ENCODE measurements around the gene PNLIP.

PNLIP gene

GRCh38 chr10:116540814-116541213, 4.9 kb upstream of the PNLIP start:
- no peak for TF ChIP-seq CTCF (IDR thresholded peaks at IDR 0.05; ENCODE audit: unreplicated experiment in 3 of 3)
- no peaks in the 10 kb centered on the region for H3K36me3 Mint-ChIP-seq (ENCODE audit: low read depth)
- H3K9me3 Mint-ChIP-seq: peaks cover 22% of the 10 kb centered on the region
- no peak overlapping the region for H3K27ac Mint-ChIP-seq
- H3K27me3 Mint-ChIP-seq (ENCODE audit: low read depth): no peaks in the 10 kb centered on the region
- H3K4me1 Mint-ChIP-seq: no peaks in the 10 kb centered on the region
- H3K4me3 Mint-ChIP-seq: no peak overlapping the region

- no peaks in the 10 kb centered on the region for H3K4me1 Mint-ChIP-seq
- no peak overlapping the region for H3K4me3 Mint-ChIP-seq
- no peaks in the 10 kb centered on the region for H3K27me3 Mint-ChIP-seq (ENCODE audit: low read depth)
- TF ChIP-seq CTCF (IDR thresholded peaks at IDR 0.05; ENCODE audit: unreplicated experiment in 3 of 3): no peak
- H3K9me3 Mint-ChIP-seq: peaks cover 16% of the 10 kb centered on the region
- H3K27ac Mint-ChIP-seq: no peak overlapping the region
- H3K36me3 Mint-ChIP-seq (ENCODE audit: low read depth): no peaks in the 10 kb centered on the region
These were observed 3.6 kb upstream of the PNLIP start for GRCh38 chr10:116542007-116542677.

GRCh38 chr10:116545122-116545521, 609 bp upstream of the PNLIP start:
- no peaks in the 10 kb centered on the region for H3K36me3 Mint-ChIP-seq (ENCODE audit: low read depth)
- TF ChIP-seq CTCF (IDR thresholded peaks at IDR 0.05; ENCODE audit: unreplicated experiment in 3 of 3): no peak
- peaks cover 4% of the 10 kb centered on the region for H3K9me3 Mint-ChIP-seq
- no peaks in the 10 kb centered on the region for H3K27me3 Mint-ChIP-seq (ENCODE audit: low read depth)
- no peak overlapping the region for H3K4me3 Mint-ChIP-seq
- no peaks in the 10 kb centered on the region for H3K4me1 Mint-ChIP-seq
- no peak overlapping the region for H3K27ac Mint-ChIP-seq

- no peaks in the 10 kb centered on the region for H3K9me3 Mint-ChIP-seq
- H3K27ac Mint-ChIP-seq: no peak overlapping the region
- H3K36me3 Mint-ChIP-seq (ENCODE audit: low read depth): no peaks in the 10 kb centered on the region
- no peaks in the 10 kb centered on the region for H3K27me3 Mint-ChIP-seq (ENCODE audit: low read depth)
- TF ChIP-seq CTCF (IDR thresholded peaks at IDR 0.05; ENCODE audit: unreplicated experiment in 3 of 3): no peak
- H3K4me3 Mint-ChIP-seq: no peak overlapping the region
- H3K4me1 Mint-ChIP-seq: no peaks in the 10 kb centered on the region
These were observed 2.6 kb downstream of the PNLIP start for GRCh38 chr10:116548301-116548700.

GRCh38 chr10:116553378-116553980, 7.7 kb downstream of the PNLIP start:
- Mint-ChIP-seq H3K36me3 (ENCODE audit: low read depth) (no peaks in the 10 kb centered on the region), H3K27ac (no peak overlapping the region), H3K4me1 (no peaks in the 10 kb centered on the region), H3K9me3 (no peaks in the 10 kb centered on the region), H3K27me3 (ENCODE audit: low read depth) (peaks cover 14% of the 10 kb centered on the region), H3K4me3 (no peak overlapping the region)
- no peak for TF ChIP-seq CTCF (IDR thresholded peaks at IDR 0.05; ENCODE audit: unreplicated experiment in 3 of 3)

- no peaks in the 10 kb centered on the region for H3K36me3 Mint-ChIP-seq (ENCODE audit: low read depth)
- TF ChIP-seq CTCF (IDR thresholded peaks at IDR 0.05; ENCODE audit: unreplicated experiment in 3 of 3): no peak
- no peak overlapping the region for H3K27ac Mint-ChIP-seq
- H3K9me3 Mint-ChIP-seq: no peaks in the 10 kb centered on the region
- no peak overlapping the region for H3K4me3 Mint-ChIP-seq
- peaks cover 14% of the 10 kb centered on the region for H3K27me3 Mint-ChIP-seq (ENCODE audit: low read depth)
- H3K4me1 Mint-ChIP-seq: no peaks in the 10 kb centered on the region
These were observed 8.9 kb downstream of the PNLIP start for GRCh38 chr10:116554628-116555027.
